HG03442 (cell line): Measurements from ENCODE around the gene SUGCT.

ENCODE experiments used
- ATAC-seq: cut with Tn5 transposase; IDR thresholded peaks from one replicate; pipeline ENCODE4 v1.9.1; 2021; ENCODE audit warnings: mild to moderate bottlenecking, moderate library complexity; ENCODE audit not compliant: unreplicated experiment

SUGCT gene

DNA sequence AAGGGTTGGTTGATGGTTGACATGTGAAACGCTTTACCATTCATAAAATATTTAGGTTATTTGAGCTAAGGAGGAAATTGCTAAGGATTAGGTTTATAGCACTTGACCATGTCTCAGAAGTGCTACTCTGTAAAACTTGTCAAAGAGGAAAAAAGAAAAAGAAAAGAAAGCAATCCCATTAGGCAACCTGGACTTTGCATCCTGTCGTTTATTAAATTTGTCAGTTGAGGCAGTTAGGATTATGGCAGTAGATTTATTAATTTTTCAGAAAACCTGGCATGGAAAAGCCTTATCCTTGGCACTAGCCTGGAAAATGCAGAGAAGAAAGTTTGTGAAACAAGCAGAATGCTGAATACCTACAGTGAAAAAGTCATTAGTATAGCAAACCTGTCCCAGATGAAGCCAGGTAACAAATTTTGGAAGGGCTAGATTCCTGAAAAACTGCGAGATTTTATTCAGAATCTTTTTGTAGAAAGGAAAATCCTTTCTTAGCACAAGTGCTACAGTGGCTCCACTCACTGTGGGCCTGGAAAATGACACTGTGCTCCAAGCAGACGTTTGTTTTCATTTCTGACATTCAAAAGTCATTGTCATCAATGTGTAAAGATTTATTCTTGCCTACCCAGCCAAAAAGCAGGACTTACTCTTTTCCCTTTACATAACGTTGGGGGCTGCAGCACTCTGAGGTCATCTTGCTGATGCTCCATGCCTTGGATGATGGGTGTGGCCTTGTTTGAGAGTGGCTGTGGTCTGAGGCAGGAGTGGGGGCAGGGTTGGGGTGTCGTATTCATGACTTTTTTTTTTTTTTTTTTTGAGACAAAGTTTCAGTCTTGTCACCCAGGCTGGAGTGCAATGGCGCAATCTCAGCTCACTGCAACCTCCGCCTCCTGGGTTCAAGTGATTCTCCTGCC, 664.9 kb downstream of the SUGCT start:
- ATAC-seq: no peak

DNA sequence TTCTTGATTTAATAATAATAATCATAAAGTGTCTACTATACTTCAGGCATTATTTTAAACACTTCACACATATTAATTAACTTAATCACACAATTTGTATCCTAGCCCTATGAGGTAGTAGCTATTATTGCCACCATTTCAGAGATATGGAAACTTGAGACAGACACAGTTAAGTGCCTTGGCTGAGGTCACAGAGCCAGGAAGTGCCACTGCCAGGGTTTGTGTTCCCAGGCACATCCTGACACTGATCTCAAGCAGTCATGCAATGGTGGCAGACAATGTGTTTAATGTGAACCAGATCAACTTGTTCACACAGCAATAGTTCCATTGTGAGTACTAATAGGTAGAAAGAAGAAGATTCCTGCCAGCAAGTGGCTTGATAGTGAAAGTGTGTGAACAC, 666.0 kb downstream of the SUGCT start:
- no peak for ATAC-seq

DNA sequence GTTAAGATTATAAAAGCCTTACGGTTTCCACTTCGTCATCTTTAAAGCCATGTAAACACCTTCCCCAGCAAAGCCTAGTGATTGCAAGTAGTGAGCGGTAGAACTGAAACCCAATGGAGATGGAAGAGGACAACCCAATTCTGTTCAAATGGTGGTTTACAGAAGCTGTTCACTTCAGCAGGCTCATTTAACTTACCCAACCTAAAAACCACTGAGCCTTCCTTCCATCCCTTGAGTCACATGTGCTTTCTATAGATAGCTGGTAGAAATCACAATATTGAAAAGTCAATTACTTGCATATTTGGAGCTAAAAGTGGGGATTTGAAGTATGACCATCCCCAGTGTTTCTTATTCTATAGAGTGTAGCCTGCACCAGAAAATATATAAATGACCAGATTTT, 667.7 kb downstream of the SUGCT start:
- ATAC-seq: no peak

DNA sequence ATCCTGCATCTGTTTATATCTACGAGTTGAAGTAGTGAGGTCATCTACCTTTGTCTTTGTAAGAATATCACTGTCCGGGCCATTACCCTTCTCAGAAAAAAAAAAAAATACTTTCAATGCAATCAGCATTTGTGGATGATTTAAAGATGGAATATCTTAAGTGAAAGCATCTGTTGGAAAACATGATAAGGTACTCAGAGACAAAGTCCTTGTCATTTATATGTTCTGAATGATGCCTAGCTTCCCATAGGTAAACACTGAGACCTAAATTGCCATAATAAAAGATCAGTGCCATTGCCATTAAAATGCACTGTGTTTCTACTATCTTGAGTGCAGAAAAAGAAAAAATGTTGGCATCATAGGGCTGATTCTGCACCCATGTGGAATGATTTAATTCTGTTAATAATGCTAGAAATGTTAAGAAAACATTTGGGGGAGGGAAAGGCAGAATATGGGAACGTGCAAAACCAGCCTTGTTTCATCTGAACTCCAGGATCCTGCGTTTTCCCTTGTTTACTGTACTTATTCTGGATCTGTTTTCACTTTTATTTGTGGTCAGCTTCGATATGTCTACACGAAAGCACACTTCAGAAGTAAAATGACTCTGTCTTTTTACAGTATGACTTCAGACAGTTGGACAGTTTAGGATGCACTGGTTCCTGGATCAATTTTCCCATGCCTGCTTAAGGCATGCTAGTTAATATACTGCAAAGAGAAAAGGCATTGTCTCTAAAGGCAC, 669.8 kb downstream of the SUGCT start:
- no peak for ATAC-seq

DNA sequence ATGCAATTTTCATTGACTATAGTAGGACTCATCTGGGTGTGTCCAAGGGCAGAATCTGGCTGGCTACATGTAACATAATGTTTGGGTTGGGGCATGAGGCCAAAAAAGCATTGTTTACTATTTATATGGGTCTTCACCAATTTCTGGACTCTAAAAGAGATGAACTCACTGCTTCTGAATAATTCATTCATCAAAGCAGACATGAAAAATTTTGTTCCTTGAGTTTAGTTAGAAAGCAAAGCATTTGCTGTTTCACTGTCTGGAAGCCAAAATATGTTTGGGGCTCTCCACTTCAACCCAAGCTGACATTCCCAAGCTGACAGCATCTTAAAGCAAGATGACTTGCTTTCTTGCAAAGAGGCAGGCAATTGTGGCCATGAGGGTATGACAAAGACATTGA, 670.6 kb downstream of the SUGCT start:
- no peak for ATAC-seq

- ATAC-seq: no peak
Measured at GRCh38 chr7:40808378-40808942, 673.7 kb downstream of the SUGCT start.

GRCh38 chr7:40810274-40810673, 675.5 kb downstream of the SUGCT start:
- ATAC-seq: no peak

DNA sequence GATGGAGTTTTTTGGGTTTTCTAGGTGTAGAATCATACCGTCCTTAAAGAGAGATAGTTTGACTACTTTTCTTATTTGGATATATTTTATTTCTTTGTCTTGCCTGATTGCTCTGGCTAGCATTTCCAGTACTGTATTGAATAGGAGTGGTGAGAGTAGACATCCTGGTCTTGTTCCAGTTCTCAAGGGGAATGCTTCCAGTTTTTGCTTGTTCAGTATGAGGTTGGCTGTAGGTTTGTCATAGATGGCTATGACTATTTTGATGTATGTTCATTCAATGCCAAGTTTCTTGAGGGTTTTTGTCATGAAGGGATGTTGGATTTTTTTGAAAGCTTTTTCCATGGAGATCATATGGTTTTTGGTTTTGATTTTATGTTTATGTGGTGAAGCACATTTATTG, 676.9 kb downstream of the SUGCT start:
- no peak for ATAC-seq

DNA sequence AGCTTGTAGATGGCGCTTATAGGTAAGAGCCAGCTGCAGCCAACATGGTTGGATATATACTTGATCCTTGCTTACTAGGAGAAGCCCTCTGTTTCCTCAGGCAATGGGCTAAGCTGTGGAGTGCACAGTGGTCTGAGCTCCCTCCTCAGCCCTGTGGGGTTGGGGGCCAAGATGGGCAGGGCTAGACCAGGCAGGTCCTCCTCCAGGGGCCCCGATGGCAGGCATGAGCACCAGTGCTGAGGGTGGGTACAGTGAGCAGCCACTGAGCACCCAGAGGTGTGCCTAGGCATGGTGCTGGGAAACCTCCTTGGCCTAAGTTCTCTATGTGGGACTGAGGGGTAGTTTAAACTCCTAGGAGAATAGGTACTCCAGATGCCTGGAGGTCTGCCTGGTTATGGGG, 680.2 kb downstream of the SUGCT start:
- ATAC-seq: no peak

- no peak for ATAC-seq
Measured at GRCh38 chr7:40815512-40815911, 680.7 kb downstream of the SUGCT start.

GRCh38 chr7:40822861-40823260, 688.1 kb downstream of the SUGCT start:
- no peak for ATAC-seq

DNA sequence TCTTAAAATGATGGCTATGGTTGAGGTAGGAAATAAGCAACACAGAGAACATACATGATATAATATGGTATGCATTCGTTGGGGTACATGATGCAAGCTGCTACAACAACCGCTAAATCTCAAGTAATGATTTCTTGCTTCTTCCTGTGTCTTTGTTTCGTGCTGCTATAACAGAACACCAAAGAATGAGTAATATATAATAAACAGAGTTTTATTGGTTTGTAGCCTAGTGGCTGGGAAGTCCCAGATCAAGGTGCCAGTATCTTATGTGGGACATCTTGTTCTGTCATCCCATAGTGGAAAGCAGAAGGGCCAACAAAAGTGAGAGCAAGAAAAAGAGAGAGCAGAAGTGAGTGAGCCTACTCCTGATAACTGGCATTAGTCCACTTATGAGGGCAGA, 689.7 kb downstream of the SUGCT start:
- no peak for ATAC-seq

- ATAC-seq: no peak
Measured at GRCh38 chr7:40826411-40827221, 691.8 kb downstream of the SUGCT start.

DNA sequence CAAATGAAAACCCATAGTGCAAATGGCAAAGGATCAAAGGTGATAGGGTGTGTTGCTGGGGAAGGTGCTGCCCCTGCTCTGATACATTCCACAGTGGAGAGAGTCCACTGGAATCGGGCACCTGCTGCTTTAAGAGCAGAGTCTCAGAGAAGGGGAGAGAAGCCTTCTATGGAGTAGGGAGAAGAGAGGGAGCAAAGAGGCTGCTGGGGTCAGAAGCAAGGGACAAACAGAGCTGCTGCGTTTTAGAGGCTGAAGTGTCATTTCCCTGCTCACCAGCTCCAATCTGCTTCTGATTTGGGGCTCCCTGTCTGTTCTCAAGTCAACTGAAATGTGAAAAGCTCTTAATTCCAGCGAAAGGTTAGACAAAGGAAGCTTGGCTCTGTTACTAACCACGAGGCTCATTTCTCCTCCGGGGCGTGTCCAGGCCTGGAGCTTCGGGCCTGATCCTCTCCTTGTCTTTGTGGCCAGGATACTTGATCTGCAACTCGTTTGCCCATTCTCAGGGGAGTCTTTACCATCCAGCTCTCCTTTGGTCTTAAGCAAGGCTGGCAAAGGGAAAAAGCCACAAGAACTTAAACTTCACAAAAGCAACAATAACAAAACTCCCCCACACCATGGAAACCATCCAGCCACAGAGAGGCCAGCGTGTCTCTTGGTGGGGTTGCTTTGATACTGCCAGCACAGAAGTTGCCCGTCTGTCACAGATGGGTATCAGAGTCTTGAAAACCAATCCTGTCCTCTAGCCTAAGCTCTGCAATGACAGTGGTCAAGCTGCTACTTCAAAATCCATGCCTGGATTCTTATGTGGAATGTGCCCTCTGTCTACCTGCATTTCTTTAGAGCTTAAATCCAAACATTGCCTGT, 692.6 kb downstream of the SUGCT start:
- no peak for ATAC-seq

- ATAC-seq: no peak
Measured at GRCh38 chr7:40828686-40829600, 694.1 kb downstream of the SUGCT start.

- ATAC-seq: no peak
Measured at GRCh38 chr7:40833191-40833887, 698.5 kb downstream of the SUGCT start.

DNA sequence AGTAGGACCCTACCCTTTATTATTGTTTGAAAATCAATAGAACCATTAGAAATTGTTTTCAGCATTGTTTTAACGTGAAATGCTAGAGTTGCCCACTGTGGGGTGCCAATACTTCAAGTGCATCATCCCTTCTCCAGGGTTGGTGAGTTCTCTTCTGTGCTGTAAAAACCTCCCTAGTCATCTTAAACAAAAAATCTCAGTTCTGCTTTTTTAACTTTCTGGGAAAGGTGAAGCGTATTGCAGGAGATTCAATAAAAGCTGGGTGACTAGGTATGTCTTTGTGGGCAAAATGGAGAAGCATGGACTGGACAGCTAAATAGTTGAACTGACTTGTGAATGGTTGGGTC, 699.1 kb downstream of the SUGCT start:
- ATAC-seq: no peak

DNA sequence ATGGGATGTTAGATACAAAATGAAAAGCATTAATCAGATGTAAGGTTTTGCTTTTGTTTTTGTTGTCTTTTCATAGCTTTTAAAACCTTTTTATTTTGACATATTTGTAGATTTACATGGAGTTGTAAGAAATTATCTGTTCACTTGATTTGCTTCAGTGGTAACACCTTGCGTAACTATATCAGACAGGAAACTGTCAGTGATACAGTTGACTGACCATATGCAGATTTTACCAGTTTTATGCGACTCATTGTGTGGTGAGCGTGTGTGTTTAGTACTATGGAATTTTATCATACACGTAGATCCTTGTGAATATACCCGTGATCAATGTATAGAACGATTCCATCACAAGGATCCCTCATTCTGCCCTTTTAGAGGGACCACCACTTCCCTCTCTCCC, 701.4 kb downstream of the SUGCT start:
- no peak for ATAC-seq

DNA sequence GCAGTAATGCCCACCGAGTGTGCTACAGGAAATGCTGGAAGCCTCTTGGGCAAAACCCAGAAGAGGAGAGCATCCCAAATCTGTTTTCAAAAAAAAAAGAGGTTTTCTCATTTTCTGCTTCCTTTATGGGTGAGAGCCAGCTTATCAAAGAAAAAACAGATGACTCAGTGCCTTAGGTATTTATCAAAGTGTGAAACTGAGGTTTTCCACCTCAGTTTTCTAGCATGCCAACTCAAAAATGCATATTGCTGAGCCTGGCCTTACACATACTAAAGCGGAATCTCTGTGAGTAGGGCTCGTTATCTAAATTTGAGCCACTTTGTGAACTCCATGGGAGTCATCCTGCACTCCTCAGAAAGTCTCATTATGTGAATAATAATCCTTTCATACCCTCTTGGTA, 705.1 kb downstream of the SUGCT start:
- no peak for ATAC-seq
